ENCODE measurements around the gene PERM1.

DNA sequence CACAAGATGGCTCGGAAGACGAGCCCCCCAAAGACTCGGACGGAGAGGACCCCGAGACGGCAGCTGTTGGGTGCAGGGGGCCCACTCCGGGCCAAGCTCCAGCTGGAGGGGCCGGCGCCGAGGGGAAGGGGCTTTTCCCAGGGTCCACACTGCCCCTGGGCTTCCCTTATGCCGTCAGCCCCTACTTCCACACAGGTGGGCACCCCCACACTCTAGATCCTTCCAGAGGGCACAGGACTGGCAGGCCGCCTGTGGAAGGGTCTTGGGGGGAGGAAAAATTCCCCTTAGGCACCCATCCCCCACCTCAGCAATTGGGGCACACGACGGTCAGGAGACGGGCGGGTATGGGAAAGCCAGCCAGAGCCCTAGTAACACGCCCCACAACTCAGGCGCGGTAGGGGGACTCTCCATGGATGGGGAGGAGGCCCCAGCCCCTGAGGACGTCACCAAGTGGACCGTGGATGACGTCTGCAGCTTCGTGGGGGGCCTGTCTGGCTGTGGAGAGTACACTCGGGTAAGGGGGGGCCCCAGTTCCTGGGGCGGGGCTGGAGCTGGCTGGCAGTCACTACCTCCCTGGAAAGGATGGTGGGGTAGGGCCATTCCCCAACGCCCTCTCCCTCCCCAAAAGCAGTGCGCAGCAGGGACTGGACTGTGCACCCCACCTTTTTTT is 38.9 kb downstream of the PERM1 start:
- no peak; a peak in 1 of 3 replicates for TF ChIP-seq POLR2A (IDR thresholded peaks at IDR 0.05; ENCODE audit: control extremely low read depth in 1 of 2, low read depth in 2 of 2, low read length in 2 of 2)
- no peak for TF ChIP-seq SRF (IDR thresholded peaks at IDR 0.05; ENCODE audit: low read depth, low read length)
- no peak; the same call in 1 of the 2 replicates for TF ChIP-seq SUZ12 (IDR thresholded peaks at IDR 0.05; ENCODE audit: low read length)
- no peak for TF ChIP-seq CTCF (IDR thresholded peaks at IDR 0.05; ENCODE audit: control extremely low read depth in 1 of 3, insufficient read depth in 1 of 3, low read depth in 1 of 3, low read length in 3 of 3)
- no peak for TF ChIP-seq NRF1 (IDR thresholded peaks at IDR 0.05; ENCODE audit: low read depth, low read length)
